Measurements from ENCODE around the gene C15orf61.

The C15orf61 gene

DNA sequence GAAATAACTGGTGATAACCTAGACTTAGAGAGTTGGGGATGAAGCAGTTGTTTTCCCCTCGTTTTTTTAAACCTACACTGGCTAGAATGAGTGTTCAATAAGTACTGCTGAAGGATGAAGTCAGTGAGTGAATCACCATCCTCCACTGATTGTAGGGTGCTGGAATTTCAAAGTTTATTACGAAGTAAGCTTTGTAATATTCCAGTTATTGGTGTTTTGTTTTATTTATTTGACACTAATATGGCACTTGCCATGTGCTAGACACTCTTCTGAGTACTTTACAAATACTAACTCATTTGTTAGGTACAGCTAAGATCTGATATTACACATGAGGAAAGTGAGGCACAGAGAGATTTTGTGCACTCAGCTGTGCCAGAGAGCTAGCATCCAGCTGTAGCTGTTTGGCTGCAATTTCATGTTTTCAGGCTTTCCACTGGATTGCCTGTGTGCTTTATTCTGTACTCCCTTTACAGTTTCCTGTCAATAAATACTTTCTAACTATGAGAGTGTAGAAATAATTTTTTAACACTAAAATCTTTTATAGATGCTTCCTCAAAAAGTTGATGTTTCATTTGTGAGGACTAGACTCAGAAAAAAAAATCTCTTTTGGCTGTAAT lies 27.4 kb downstream of the C15orf61 start:
- no peak overlapping the region for H3K9ac ChIP-seq (ENCODE audit: low read length)
- peaks cover 2 to 3% of the 10 kb centered on the region in 2 experiments for H3K4me1 ChIP-seq (ENCODE audit: control insufficient read depth in 1 of 2, insufficient read depth in 2 of 2, low read length in 2 of 2)
- no peaks in the 10 kb centered on the region for H3K79me1 ChIP-seq (ENCODE audit: low read length)
- H4K91ac ChIP-seq (ENCODE audit: low read depth, low read length) = no peak overlapping the region
- H3K9me3 ChIP-seq (ENCODE audit: insufficient read depth, low read depth, low read length) = no peaks in the 10 kb centered on the region
- H3K27ac ChIP-seq (ENCODE audit: low read depth, low read length) = no peak overlapping the region
- no peak overlapping the region for H2BK12ac ChIP-seq (ENCODE audit: low read length)
- H3K23ac ChIP-seq (ENCODE audit: low read length) = no peak overlapping the region
- WGBS (ENCODE audit: extremely low coverage, insufficient coverage, insufficient read length) = no CpG with 5 or more reads among the region's 2 CpGs
- no peak overlapping the region for H4K12ac ChIP-seq (ENCODE audit: low read depth, low read length)
- H3K4me2 ChIP-seq (ENCODE audit: low read length) = no peak overlapping the region
- H2AK5ac ChIP-seq (ENCODE audit: low read length) = no peak overlapping the region
- H3K36me3 ChIP-seq (ENCODE audit: control insufficient read depth in 1 of 2, insufficient read depth in 2 of 2, low read length in 2 of 2) = peaks cover 3 to 6% of the 10 kb centered on the region in 2 experiments
- no peak overlapping the region for H2BK5ac ChIP-seq (ENCODE audit: low read depth, low read length, poor library complexity)
- H2BK120ac ChIP-seq (ENCODE audit: insufficient read depth, low read length, poor library complexity) = no peak overlapping the region
- H3K4ac ChIP-seq (ENCODE audit: low read depth, low read length) = no peak overlapping the region
- H3K14ac ChIP-seq (ENCODE audit: low read length) = no peak overlapping the region
- H2AFZ ChIP-seq (ENCODE audit: insufficient read depth, low read length, poor library complexity) = no peak overlapping the region
- no peak overlapping the region for H3K4me3 ChIP-seq (ENCODE audit: low read depth, low read length)
- DNase-seq = no peak
- H3K27me3 ChIP-seq (ENCODE audit: insufficient read depth, low read length) = no peaks in the 10 kb centered on the region
- no peak overlapping the region for H4K8ac ChIP-seq (ENCODE audit: low read depth, low read length)
- H3K79me2 ChIP-seq (ENCODE audit: control insufficient read depth, insufficient read depth, low read length, poor library complexity) = no peaks in the 10 kb centered on the region
- H3K18ac ChIP-seq (ENCODE audit: low read length) = no peak overlapping the region

DNA sequence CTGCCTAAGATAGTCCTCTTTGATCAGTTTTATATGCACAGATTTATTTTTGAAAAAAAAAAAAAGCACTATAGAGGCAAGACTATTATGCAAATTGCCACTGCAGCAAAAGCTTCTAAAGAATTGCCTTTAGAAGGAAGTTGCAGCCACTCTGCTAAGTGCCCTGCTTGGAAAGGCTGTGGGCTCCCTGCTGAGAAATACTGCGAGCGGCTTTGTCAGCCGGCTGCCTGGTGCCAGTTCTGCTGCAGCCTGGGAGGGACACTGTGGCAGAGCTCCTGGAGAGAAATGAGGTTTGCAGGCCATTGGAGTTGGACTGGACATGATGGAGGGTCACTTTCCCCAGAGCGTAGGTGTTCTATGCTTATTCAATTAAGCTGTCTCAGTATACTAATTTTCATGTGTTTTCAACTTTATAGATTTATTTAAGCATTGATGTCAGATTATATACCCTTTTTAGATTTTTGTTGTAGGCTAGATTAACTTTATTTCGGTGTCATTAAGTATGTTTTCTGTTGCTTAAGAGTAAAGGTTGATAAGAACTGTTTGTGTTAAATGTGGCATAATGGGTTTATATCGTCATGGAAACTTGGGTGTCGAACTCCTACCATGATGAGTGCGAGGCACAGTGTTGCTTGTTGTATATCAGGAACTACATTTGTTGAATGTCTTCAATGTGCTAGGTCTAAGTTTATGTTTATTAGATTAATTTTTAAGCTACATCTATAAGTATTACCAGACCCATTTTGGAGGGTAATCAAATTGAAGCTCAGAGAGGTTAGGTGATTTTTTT lies 28.1 kb downstream of the C15orf61 start:
- DNase-seq = no peak
- no peak overlapping the region for H4K12ac ChIP-seq (ENCODE audit: low read depth, low read length)

DNA sequence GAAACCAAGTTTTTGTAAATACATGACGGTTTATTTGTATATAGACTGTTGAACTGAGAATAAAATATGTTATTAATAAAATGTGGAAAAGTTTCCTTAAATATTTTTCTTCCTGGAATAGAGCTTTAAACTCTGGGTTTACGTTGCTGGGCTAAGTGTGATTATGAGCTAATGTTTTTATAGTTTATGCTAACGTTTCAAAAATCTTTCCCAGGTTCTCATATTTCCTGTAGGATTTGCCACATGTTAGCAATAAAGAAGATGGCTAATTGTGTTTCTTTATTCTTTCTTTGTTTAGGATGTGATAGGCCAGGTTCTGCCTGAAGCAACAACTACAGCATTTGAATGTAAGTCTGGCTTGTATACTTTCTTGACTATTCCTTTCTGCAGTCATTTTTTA lies 28.8 kb downstream of the C15orf61 start:
- H3K27ac ChIP-seq (ENCODE audit: low read depth, low read length) = no peak overlapping the region

More for the DNA sequence above, 28.1 kb downstream of the C15orf61 start:
- no peak overlapping the region for H3K4me3 ChIP-seq (ENCODE audit: low read depth, low read length)
- peaks cover 3 to 6% of the 10 kb centered on the region in 2 experiments for H3K36me3 ChIP-seq (ENCODE audit: control insufficient read depth in 1 of 2, insufficient read depth in 2 of 2, low read length in 2 of 2)
- no peak overlapping the region for H4K91ac ChIP-seq (ENCODE audit: low read depth, low read length)
- no peaks in the 10 kb centered on the region for H3K27me3 ChIP-seq (ENCODE audit: insufficient read depth, low read length)
- no peak overlapping the region for H3K18ac ChIP-seq (ENCODE audit: low read length)
- H2BK12ac ChIP-seq (ENCODE audit: low read length) = no peak overlapping the region
- no peak overlapping the region for H3K4ac ChIP-seq (ENCODE audit: low read depth, low read length)
- no peak overlapping the region for H4K8ac ChIP-seq (ENCODE audit: low read depth, low read length)
- H3K79me1 ChIP-seq (ENCODE audit: low read length) = no peaks in the 10 kb centered on the region
- no peaks in the 10 kb centered on the region for H3K9me3 ChIP-seq (ENCODE audit: insufficient read depth, low read depth, low read length)
- H2BK5ac ChIP-seq (ENCODE audit: low read depth, low read length, poor library complexity) = no peak overlapping the region
- no peak overlapping the region for H3K23ac ChIP-seq (ENCODE audit: low read length)
- H3K27ac ChIP-seq (ENCODE audit: low read depth, low read length) = no peak overlapping the region
- no peak overlapping the region for H2AK5ac ChIP-seq (ENCODE audit: low read length)
- no peak overlapping the region for H2AFZ ChIP-seq (ENCODE audit: insufficient read depth, low read length, poor library complexity)
- no peak overlapping the region for H3K14ac ChIP-seq (ENCODE audit: low read length)
- WGBS (ENCODE audit: extremely low coverage, insufficient coverage, insufficient read length) = no CpG with 5 or more reads among the region's 8 CpGs
- H3K79me2 ChIP-seq (ENCODE audit: control insufficient read depth, insufficient read depth, low read length, poor library complexity) = no peaks in the 10 kb centered on the region
- H3K4me2 ChIP-seq (ENCODE audit: low read length) = no peak overlapping the region
- H3K9ac ChIP-seq (ENCODE audit: low read length) = no peak overlapping the region
- H3K4me1 ChIP-seq (ENCODE audit: control insufficient read depth in 1 of 2, insufficient read depth in 2 of 2, low read length in 2 of 2) = no peaks in the 10 kb centered on the region
- H2BK120ac ChIP-seq (ENCODE audit: insufficient read depth, low read length, poor library complexity) = no peak overlapping the region

DNA sequence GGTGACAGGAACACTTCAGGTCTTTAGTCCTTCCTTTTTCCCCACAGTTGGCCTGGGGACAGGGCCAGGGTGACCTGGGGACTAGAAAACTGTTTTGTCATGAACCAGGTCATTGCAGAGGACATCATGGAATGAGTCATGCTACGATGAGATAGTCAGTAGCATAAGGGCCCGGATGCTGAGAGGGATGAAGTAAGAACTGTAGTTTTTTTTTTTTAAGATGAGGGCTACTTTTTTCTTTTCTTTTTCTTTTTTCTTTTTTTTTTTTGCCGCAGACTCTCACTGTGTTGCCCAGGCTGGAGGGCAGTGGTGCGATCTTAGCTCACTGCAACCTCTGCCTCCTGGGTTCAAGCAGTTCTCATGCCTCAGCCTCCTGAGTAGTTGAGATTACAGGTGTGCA lies 29.6 kb downstream of the C15orf61 start:
- no CpG with 5 or more reads among the region's 4 CpGs for WGBS (ENCODE audit: extremely low coverage, insufficient coverage, insufficient read length)
- Histone ChIP-seq H3K27ac (ENCODE audit: low read depth, low read length) (no peak overlapping the region), H4K8ac (ENCODE audit: low read depth, low read length) (no peak overlapping the region)

More for the DNA sequence above, 28.8 kb downstream of the C15orf61 start:
- no peak overlapping the region for H3K4me2 ChIP-seq (ENCODE audit: low read length)
- no peak for DNase-seq
- no peaks in the 10 kb centered on the region for H3K4me1 ChIP-seq (ENCODE audit: control insufficient read depth in 1 of 2, insufficient read depth in 2 of 2, low read length in 2 of 2)
- H3K79me2 ChIP-seq (ENCODE audit: control insufficient read depth, insufficient read depth, low read length, poor library complexity) = no peaks in the 10 kb centered on the region
- no peak overlapping the region for H4K91ac ChIP-seq (ENCODE audit: low read depth, low read length)
- no peak overlapping the region for H3K4ac ChIP-seq (ENCODE audit: low read depth, low read length)
- H2BK120ac ChIP-seq (ENCODE audit: insufficient read depth, low read length, poor library complexity) = no peak overlapping the region
- no peak overlapping the region for H4K8ac ChIP-seq (ENCODE audit: low read depth, low read length)
- no peaks in the 10 kb centered on the region for H3K79me1 ChIP-seq (ENCODE audit: low read length)
- peaks cover 3 to 5% of the 10 kb centered on the region in 2 experiments for H3K36me3 ChIP-seq (ENCODE audit: control insufficient read depth in 1 of 2, insufficient read depth in 2 of 2, low read length in 2 of 2)
- no peak overlapping the region for H2BK5ac ChIP-seq (ENCODE audit: low read depth, low read length, poor library complexity)
- no peaks in the 10 kb centered on the region for H3K27me3 ChIP-seq (ENCODE audit: insufficient read depth, low read length)
- H3K18ac ChIP-seq (ENCODE audit: low read length) = no peak overlapping the region
- no peaks in the 10 kb centered on the region for H3K9me3 ChIP-seq (ENCODE audit: insufficient read depth, low read depth, low read length)
- no peak overlapping the region for H4K12ac ChIP-seq (ENCODE audit: low read depth, low read length)
- WGBS (ENCODE audit: extremely low coverage, insufficient coverage, insufficient read length) = no CpG with 5 or more reads among the region's 3 CpGs
- no peak overlapping the region for H3K4me3 ChIP-seq (ENCODE audit: low read depth, low read length)
- H2AFZ ChIP-seq (ENCODE audit: insufficient read depth, low read length, poor library complexity) = no peak overlapping the region
- H3K9ac ChIP-seq (ENCODE audit: low read length) = no peak overlapping the region
- no peak overlapping the region for H2BK12ac ChIP-seq (ENCODE audit: low read length)
- H3K14ac ChIP-seq (ENCODE audit: low read length) = no peak overlapping the region
- no peak overlapping the region for H2AK5ac ChIP-seq (ENCODE audit: low read length)
- no peak overlapping the region for H3K23ac ChIP-seq (ENCODE audit: low read length)

More for the DNA sequence above, 29.6 kb downstream of the C15orf61 start:
- no peak overlapping the region for H3K4me3 ChIP-seq (ENCODE audit: low read depth, low read length)
- no peak overlapping the region for H2BK5ac ChIP-seq (ENCODE audit: low read depth, low read length, poor library complexity)
- H3K23ac ChIP-seq (ENCODE audit: low read length) = no peak overlapping the region
- H3K14ac ChIP-seq (ENCODE audit: low read length) = no peak overlapping the region
- H3K18ac ChIP-seq (ENCODE audit: low read length) = no peak overlapping the region
- H4K12ac ChIP-seq (ENCODE audit: low read depth, low read length) = no peak overlapping the region
- peaks cover 0 to 4% of the 10 kb centered on the region in 2 experiments for H3K36me3 ChIP-seq (ENCODE audit: control insufficient read depth in 1 of 2, insufficient read depth in 2 of 2, low read length in 2 of 2)
- H2BK12ac ChIP-seq (ENCODE audit: low read length) = no peak overlapping the region
- H3K79me2 ChIP-seq (ENCODE audit: control insufficient read depth, insufficient read depth, low read length, poor library complexity) = no peaks in the 10 kb centered on the region
- H3K4ac ChIP-seq (ENCODE audit: low read depth, low read length) = no peak overlapping the region
- H3K4me1 ChIP-seq (ENCODE audit: control insufficient read depth in 1 of 2, insufficient read depth in 2 of 2, low read length in 2 of 2) = no peaks in the 10 kb centered on the region
- H2AK5ac ChIP-seq (ENCODE audit: low read length) = no peak overlapping the region
- peak; percentile 14 to 63 for DNase-seq
- H3K9me3 ChIP-seq (ENCODE audit: insufficient read depth, low read depth, low read length) = no peaks in the 10 kb centered on the region
- no peak overlapping the region for H3K4me2 ChIP-seq (ENCODE audit: low read length)
- H4K91ac ChIP-seq (ENCODE audit: low read depth, low read length) = no peak overlapping the region
- H3K79me1 ChIP-seq (ENCODE audit: low read length) = no peaks in the 10 kb centered on the region
- H3K9ac ChIP-seq (ENCODE audit: low read length) = no peak overlapping the region
- H2AFZ ChIP-seq (ENCODE audit: insufficient read depth, low read length, poor library complexity) = no peak overlapping the region
- H3K27me3 ChIP-seq (ENCODE audit: insufficient read depth, low read length) = no peaks in the 10 kb centered on the region
- H2BK120ac ChIP-seq (ENCODE audit: insufficient read depth, low read length, poor library complexity) = no peak overlapping the region
